IPS-18a (cell line): Measurements from ENCODE around the gene ZMPSTE24.
"Not testable (repeated sequence)": the region's sequence is repeated elsewhere in the genome, so short reads cannot be mapped to it uniquely, and the experiment has no call there.

Experiments used
- H3K27ac ChIP-seq: one replicate; pipeline ENCODE4 v1.5.1; 2013; ENCODE audit warnings: low read length
- H3K27me3 ChIP-seq: one replicate; pipeline ENCODE4 v1.6.1; 2013; ENCODE audit warnings: mild to moderate bottlenecking, low read length; ENCODE audit not compliant: control insufficient read depth, insufficient read depth
- H3K36me3 ChIP-seq: one replicate; pipeline ENCODE4 v1.6.1; 2013; ENCODE audit warnings: low read depth, low read length; ENCODE audit not compliant: control insufficient read depth
- H3K4me1 ChIP-seq: one replicate; pipeline ENCODE4 v1.6.1; 2013; ENCODE audit warnings: low read depth, low read length; ENCODE audit not compliant: control insufficient read depth
- H3K4me3 ChIP-seq: one replicate; pipeline ENCODE4 v1.5.1; 2013; ENCODE audit warnings: low read length
- H3K9ac ChIP-seq: one replicate; pipeline ENCODE4 v1.6.1; 2013; ENCODE audit warnings: mild to moderate bottlenecking, low read length, moderate library complexity
- H3K9me3 ChIP-seq: one replicate; pipeline ENCODE4 v1.6.1; 2013; ENCODE audit warnings: low read depth, low read length; ENCODE audit not compliant: control insufficient read depth

ZMPSTE24 gene

DNA sequence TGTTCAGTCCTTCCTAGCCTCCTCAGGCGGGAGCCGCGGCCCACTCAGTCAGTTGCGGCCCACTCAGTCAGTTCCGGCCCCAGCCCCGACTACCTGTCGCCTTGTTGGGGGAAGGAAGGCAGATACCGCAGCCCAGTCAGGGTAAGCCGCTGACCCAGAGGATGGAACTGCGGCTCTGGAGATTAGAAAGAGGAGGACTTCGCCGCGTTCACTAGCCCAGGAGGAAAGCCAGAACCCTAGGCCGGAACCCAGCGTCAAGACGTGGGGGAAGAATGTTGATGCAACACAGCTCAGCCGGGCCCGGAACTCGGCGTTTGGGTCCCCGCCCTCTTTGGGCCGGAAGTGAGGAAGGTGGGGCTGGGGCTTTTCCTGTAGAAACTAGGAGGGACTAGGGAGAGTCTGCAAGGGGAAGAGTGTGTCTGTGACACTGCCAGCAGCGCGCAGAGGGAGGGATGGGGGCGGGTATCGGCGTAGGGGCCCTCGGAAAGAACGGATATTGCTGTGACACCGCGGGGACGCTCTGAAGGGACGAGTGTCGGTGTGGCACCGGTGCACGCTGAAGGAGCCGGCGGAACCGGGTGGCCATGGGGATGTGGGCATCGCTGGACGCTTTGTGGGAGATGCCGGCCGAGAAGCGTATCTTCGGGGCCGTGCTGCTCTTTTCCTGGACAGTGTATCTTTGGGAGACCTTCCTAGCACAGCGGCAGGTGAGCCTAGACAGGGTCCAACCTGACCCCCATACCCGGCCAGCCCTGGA lies at the start of gene ZMPSTE24:
Gene ZMPSTE24, plus strand, starts transcription at position 549 of the 757 bp plus-strand sequence. Its CDS starts 36 bp downstream, at position 585.
- peak within 1 kb of the TSS; percentile 92 for H3K27ac ChIP-seq
- no peaks in the 10 kb centered on the region for H3K9me3 ChIP-seq
- H3K36me3 ChIP-seq: peaks cover 28% of the 10 kb centered on the region
- peak within 1 kb of the TSS; percentile 97 for H3K9ac ChIP-seq
- peak within 1 kb of the TSS; percentile 94 for H3K4me3 ChIP-seq
- no peaks in the 10 kb centered on the region for H3K27me3 ChIP-seq
- H3K4me1 ChIP-seq: peaks cover 4% of the 10 kb centered on the region

GRCh38 chr1:40210511-40211204 lies 47.4 kb upstream of the ZMPSTE24 start:
- no peaks in the 10 kb centered on the region for H3K9me3 ChIP-seq
- no peak overlapping the region for H3K9ac ChIP-seq
- no peaks in the 10 kb centered on the region for H3K4me1 ChIP-seq
- peaks cover 10% of the 10 kb centered on the region for H3K36me3 ChIP-seq
- H3K27ac ChIP-seq: no peak overlapping the region
- H3K27me3 ChIP-seq: no peaks in the 10 kb centered on the region
- no peak overlapping the region for H3K4me3 ChIP-seq

GRCh38 chr1:40218333-40218732 lies 39.7 kb upstream of the ZMPSTE24 start:
- no peak overlapping the region for H3K9ac ChIP-seq
- no peak overlapping the region for H3K4me3 ChIP-seq
- no peak overlapping the region for H3K27ac ChIP-seq
- no peaks in the 10 kb centered on the region for H3K27me3 ChIP-seq
- H3K36me3 ChIP-seq: peaks cover 3% of the 10 kb centered on the region
- H3K9me3 ChIP-seq: no peaks in the 10 kb centered on the region
- H3K4me1 ChIP-seq: no peaks in the 10 kb centered on the region

DNA sequence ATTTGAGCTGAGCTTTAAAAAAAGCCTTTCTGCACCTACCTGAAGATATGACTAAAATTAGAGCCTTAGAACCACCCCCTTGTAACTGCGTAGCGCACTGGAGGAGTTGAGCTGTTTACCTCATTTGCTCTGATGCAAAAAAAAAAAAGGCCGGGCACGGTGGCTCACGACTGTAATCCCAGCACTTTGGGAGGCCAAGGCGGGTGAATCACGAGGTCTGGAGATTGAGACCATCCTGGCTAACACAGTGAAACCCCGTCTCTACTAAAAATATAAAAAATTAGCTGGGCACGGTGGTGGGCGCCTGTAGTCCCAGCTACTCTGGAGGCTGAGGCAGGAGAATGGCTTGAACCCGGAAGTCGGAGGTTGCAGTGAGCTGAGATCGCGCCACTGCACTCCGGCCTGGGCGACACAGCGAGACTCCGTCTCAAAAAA lies 36.5 kb upstream of the ZMPSTE24 start:
- not testable (repeated sequence) for H3K27me3 ChIP-seq, H3K4me1 ChIP-seq, H3K9ac ChIP-seq, H3K9me3 ChIP-seq, H3K4me3 ChIP-seq, H3K36me3 ChIP-seq, H3K27ac ChIP-seq

GRCh38 chr1:40221977-40222772 lies 35.9 kb upstream of the ZMPSTE24 start:
- Histone ChIP-seq H3K27ac (no peak overlapping the region), H3K4me1 (no peaks in the 10 kb centered on the region), H3K27me3 (no peaks in the 10 kb centered on the region), H3K9ac (no peak overlapping the region), H3K4me3 (no peak overlapping the region), H3K36me3 (peaks cover 3% of the 10 kb centered on the region), H3K9me3 (no peaks in the 10 kb centered on the region)

DNA sequence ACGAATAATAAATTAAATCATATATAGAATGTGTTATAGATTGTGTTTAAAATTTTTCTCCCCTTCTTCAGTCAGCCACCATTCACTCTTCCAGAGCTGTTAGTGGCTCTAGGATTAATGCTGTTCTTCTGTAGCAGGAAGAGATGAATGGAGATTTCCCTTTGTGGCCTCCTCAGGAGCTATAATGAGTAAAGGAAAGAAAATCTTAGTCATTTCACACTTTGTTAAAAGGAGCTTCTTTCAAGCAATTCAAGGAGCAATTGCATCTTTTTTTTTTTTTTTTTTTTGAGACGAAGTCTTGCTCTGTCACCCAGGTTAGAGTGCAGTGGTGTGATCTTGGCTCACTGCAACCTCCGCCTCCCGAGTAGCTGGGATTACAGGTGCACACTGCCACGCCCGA lies 34.0 kb upstream of the ZMPSTE24 start:
- no peaks in the 10 kb centered on the region for H3K9me3 ChIP-seq
- peaks cover 3% of the 10 kb centered on the region for H3K36me3 ChIP-seq
- H3K4me3 ChIP-seq: no peak overlapping the region
- H3K4me1 ChIP-seq: no peaks in the 10 kb centered on the region
- no peak overlapping the region for H3K9ac ChIP-seq
- no peak overlapping the region for H3K27ac ChIP-seq
- H3K27me3 ChIP-seq: no peaks in the 10 kb centered on the region

- Histone ChIP-seq H3K9ac (no peak overlapping the region), H3K27ac (no peak overlapping the region), H3K27me3 (no peaks in the 10 kb centered on the region), H3K9me3 (no peaks in the 10 kb centered on the region), H3K4me1 (no peaks in the 10 kb centered on the region), H3K36me3 (peaks cover 4% of the 10 kb centered on the region), H3K4me3 (no peak overlapping the region)
Measured at GRCh38 chr1:40226192-40226591, 31.8 kb upstream of the ZMPSTE24 start.

DNA sequence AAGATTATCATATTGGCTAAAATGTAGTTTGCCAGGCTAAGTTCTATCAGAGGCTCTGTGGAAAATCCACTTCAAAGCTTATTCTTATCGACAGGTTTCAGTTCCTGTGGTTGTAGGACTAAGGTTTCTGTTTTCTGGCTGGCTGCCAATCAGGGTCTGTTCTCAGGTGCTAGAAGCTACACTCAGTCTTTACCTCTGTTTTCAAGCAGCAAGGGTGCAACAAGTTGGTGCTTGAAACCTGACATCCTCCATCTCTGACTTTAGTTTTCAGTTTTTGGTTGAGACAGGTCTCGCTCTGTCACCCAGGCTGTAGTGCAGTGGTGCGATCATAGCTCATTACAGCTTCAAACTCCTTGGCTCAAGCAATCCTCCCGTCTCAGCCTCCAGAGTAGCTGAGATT lies 25.6 kb upstream of the ZMPSTE24 start:
- peaks cover 43% of the 10 kb centered on the region for H3K36me3 ChIP-seq
- no peak overlapping the region for H3K4me3 ChIP-seq
- H3K27ac ChIP-seq: no peak overlapping the region
- no peaks in the 10 kb centered on the region for H3K4me1 ChIP-seq
- H3K9me3 ChIP-seq: no peaks in the 10 kb centered on the region
- H3K27me3 ChIP-seq: no peaks in the 10 kb centered on the region
- no peak overlapping the region for H3K9ac ChIP-seq

DNA sequence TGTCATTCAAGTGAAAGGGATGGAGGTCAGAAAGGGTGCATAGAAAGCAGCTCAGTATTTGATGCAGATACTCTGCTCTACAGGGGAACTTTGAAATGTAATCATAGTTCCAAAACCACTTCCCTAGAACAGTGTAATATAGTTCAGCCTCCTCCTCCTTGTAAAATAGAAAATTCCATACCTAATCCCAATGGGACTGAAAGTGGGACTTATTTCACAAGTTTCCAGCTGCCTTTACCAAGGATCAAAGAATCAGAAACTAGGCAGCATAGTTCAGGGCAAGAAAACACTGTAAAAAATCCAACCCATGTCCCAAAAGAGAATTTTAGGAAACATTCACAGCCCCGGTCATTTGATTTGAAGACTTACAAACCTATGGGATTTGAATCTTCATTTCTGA lies 18.4 kb upstream of the ZMPSTE24 start:
- Histone ChIP-seq H3K27me3 (no peaks in the 10 kb centered on the region), H3K9me3 (no peaks in the 10 kb centered on the region), H3K9ac (no peak overlapping the region), H3K4me1 (no peaks in the 10 kb centered on the region), H3K36me3 (peaks cover 36% of the 10 kb centered on the region), H3K4me3 (no peak overlapping the region), H3K27ac (no peak overlapping the region)

DNA sequence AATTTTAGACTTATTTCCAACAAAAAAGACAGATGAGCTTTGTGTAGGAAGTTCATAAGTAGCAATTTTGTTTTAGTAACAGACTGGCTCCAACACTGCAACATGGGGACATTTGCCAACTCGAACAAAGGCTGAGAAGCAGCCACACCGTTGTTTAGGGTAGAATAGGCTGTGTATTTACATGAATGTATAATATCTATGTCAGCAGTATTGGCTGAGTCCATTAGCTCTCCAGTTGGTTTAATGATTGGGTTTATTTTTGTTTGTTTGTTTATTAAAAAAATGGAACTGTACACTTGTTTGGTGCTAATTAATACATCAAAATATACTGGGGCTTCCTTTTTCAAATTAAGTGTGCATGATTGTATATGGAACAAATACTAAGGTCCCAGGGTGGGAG lies 17.6 kb upstream of the ZMPSTE24 start:
- Histone ChIP-seq H3K27me3 (no peaks in the 10 kb centered on the region), H3K4me3 (no peak overlapping the region), H3K36me3 (peaks cover 36% of the 10 kb centered on the region), H3K9me3 (no peaks in the 10 kb centered on the region), H3K9ac (no peak overlapping the region), H3K4me1 (no peaks in the 10 kb centered on the region), H3K27ac (no peak overlapping the region)

GRCh38 chr1:40241362-40241761 lies 16.7 kb upstream of the ZMPSTE24 start:
- no peaks in the 10 kb centered on the region for H3K27me3 ChIP-seq
- H3K4me1 ChIP-seq: no peaks in the 10 kb centered on the region
- H3K36me3 ChIP-seq: peaks cover 28% of the 10 kb centered on the region
- H3K9ac ChIP-seq: no peak overlapping the region
- no peak overlapping the region for H3K27ac ChIP-seq
- no peaks in the 10 kb centered on the region for H3K9me3 ChIP-seq
- H3K4me3 ChIP-seq: no peak overlapping the region
